Natural killer cell treated with Interleukin-12 subunit alpha and Interleukin-12 subunit beta and Interleukin-15 and Interleukin-18, amount 100 ng/mL, for 72 hours (primary cell): ENCODE results near the gene UFL1. TPM values are rescaled to one million over a fixed set of nuclear protein-coding genes. Genes with fewer than 3 reads are reported as not detected.
"Not testable (repeated sequence)": the region's sequence is repeated elsewhere in the genome, so short reads cannot be mapped to it uniquely, and the experiment has no call there.

Experiments used
- ATAC-seq, 2 donors: fragments of 150-1000 bp; cut with Tn5 transposase in 1 of 2; sonication (Bioruptor Pico), chemical (Tn5 transposase) in 1 of 2; 2 replicates each; pipeline ENCODE4 v1.10.0; 2021
- DNase-seq: peaks from one replicate; pipeline ENCODE4 v3.0.0; 2022; ENCODE audit warnings: low spot score
- H3K27ac Mint-ChIP-seq, 2 donors: 1 replicate in 1 of 2; 2 replicates in 1 of 2; pipeline ENCODE4 v1.8.0; 2022; ENCODE audit warnings: mixed read lengths in 2 of 2, mild to moderate bottlenecking in 1 of 2, moderate library complexity in 1 of 2
- H3K27me3 Mint-ChIP-seq, 2 donors: 1 replicate in 1 of 2; 2 replicates in 1 of 2; pipeline ENCODE4 v1.8.0; 2022; ENCODE audit warnings: mixed read lengths in 2 of 2
- H3K36me3 Mint-ChIP-seq: one replicate; pipeline ENCODE4 v1.8.0; 2022; ENCODE audit warnings: mixed read lengths
- H3K4me1 Mint-ChIP-seq, 2 donors: 1 replicate in 1 of 2; 2 replicates in 1 of 2; pipeline ENCODE4 v1.8.0; 2022; ENCODE audit warnings: low read depth in 2 of 2, mixed read lengths in 2 of 2, mild to moderate bottlenecking in 1 of 2
- H3K4me3 Mint-ChIP-seq: one replicate; pipeline ENCODE4 v1.8.0; 2022; ENCODE audit warnings: mixed read lengths
- H3K9me3 Mint-ChIP-seq: 2 replicates; pipeline ENCODE4 v1.8.0; 2022; ENCODE audit warnings: mixed read lengths
- total RNA-seq, 2 donors: library from RNA; stranded (reverse); gene quantifications; one replicate each; pipeline ENCODE4 v1.2.3, GENCODE V29; 2022

Gene UFL1
- total RNA-seq, 2 donors from 2014 or later: 16.0 to 19.1 TPM

DNA sequence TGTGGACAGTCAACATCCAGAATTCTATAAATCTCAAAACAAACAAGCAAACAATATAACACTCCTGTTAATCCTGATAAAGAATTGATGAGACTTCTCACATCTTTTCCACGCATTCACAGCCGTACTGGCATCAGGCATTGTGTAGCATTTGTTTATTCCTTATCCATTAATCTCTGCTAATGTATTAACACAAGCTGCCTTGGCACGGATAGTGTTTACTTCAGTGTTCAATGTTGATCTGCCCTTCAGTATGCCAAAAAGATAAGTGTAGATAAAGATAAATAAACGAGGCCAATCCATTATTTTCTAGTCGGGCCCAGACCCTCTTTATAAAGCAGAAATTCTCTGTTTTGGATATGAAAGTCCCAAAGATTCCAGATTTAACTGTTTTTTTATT, 16.1 kb downstream of the UFL1 start:
- Mint-ChIP-seq H3K9me3 (no peaks in the 10 kb centered on the region), H3K27me3 (no peaks in the 10 kb centered on the region), H3K4me1 (peaks cover 0 to under 1% of the 10 kb centered on the region in 2 donors), H3K4me3 (no peak overlapping the region), H3K27ac (no peak overlapping the region), H3K36me3 (peaks cover 29% of the 10 kb centered on the region)
- DNase-seq (no peak), ATAC-seq (no peak)

DNA sequence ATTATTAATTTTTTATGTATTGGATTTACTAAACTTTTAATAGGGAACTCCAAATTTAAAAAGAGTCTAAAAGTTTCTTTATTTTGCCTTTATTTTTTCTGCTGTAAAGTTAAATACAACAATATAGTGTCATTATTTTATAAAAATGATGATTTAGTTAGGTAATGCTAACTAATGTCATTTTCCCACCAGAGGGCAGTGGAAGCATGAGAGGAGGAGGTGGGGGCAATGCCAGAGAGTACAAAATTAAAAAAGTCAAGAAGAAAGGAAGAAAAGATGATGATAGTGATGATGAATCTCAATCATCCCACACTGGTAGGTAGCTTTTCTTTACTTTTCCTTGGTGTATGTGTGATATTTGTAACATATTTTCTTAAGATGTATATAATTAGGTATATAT, 21.1 kb downstream of the UFL1 start:
- H3K4me3 Mint-ChIP-seq: no peak overlapping the region
- no peak for DNase-seq
- peaks cover 37% of the 10 kb centered on the region for H3K36me3 Mint-ChIP-seq
- H3K4me1 Mint-ChIP-seq: no peaks in the 10 kb centered on the region
- no peaks in the 10 kb centered on the region for H3K27me3 Mint-ChIP-seq
- H3K9me3 Mint-ChIP-seq: no peaks in the 10 kb centered on the region
- no peak overlapping the region for H3K27ac Mint-ChIP-seq
- ATAC-seq: no peak

DNA sequence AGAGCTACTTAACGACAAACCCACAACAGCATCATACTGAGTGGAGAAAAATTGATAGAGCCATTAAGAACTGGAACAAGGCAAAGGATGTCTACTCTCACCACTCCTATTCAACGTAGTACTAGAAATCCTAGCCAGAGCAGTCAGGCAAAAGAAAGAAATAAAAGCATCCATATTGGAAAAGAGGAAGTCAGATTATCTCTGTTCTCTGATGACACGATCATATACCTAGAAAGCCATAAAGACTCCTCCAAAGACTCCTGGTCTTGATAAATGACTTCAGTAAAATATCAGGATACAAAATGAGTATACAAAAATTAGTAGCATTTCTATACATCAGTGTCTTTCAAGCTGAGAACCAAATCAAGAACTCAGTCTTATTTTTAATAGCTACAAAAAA, 24.3 kb downstream of the UFL1 start:
- ATAC-seq (no peak), DNase-seq (no peak)
- H3K27ac Mint-ChIP-seq: no peak overlapping the region
- peaks cover 27% of the 10 kb centered on the region for H3K36me3 Mint-ChIP-seq
- no peaks in the 10 kb centered on the region for H3K4me1 Mint-ChIP-seq
- H3K27me3 Mint-ChIP-seq: no peaks in the 10 kb centered on the region
- no peak overlapping the region for H3K4me3 Mint-ChIP-seq
- no peaks in the 10 kb centered on the region for H3K9me3 Mint-ChIP-seq

DNA sequence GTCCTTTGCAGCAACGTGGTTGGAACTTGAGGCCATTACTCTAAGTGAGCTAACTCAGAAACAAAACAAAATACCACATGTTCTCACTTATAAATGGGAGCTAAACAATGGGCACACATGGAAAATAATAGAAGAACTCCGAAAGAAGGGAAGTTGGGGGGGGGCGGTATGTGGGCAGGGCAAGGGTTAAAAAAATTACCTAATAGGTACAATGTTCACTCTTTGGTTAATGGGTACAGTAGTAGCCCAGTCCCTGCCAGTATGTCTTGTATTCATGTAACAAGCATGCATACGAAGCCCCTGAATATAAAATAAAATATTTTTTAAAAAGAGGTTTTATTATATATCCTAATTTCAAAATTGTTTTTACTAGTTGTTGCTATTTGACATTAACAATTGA, 26.0 kb downstream of the UFL1 start:
- Mint-ChIP-seq H3K27me3 (no peaks in the 10 kb centered on the region), H3K4me1 (no peaks in the 10 kb centered on the region), H3K4me3 (no peak overlapping the region), H3K36me3 (peaks cover 19% of the 10 kb centered on the region), H3K9me3 (no peaks in the 10 kb centered on the region), H3K27ac (no peak overlapping the region)
- ATAC-seq (no peak), DNase-seq (no peak)

DNA sequence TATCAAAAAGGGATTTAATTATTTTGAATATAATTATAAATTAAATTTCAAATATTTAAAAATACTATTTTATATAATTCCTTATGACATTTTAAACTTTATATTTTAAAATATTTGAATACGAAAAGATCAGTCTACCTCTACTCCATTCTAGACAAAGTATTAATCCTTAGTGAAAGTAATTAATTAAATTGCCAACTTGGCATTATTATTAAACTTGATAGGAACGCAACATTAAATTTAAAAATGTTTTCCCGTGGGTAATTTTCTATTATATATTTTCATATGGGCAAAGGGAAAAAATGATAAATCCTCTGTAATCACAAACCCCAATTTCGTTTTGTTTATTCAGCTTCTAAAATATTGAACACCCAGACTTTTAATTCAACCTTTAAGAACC, 33.0 kb downstream of the UFL1 start:
- Mint-ChIP-seq H3K36me3 (peaks cover 23% of the 10 kb centered on the region), H3K27ac (no peak overlapping the region), H3K4me3 (no peak overlapping the region), H3K27me3 (no peaks in the 10 kb centered on the region), H3K4me1 (no peaks in the 10 kb centered on the region), H3K9me3 (no peaks in the 10 kb centered on the region)
- DNase-seq (no peak), ATAC-seq (no peak)

DNA sequence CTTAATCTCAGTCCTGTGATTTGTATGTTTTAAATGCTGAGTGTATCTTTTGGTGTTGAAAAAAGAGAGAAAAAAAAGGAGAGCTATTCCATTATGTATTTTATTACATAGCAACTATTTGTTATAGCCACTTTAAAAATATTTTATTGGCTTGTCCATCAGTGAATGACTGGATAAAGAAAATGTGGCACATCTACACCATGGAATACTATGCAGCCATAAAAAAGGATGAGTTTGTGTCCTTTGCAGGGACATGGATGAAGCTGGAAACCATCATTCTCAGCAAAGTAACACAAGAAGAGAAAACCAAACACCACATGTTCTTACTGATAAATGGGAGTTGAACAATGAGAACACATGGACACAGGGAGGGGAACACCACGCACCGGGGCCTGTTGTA, 38.1 kb downstream of the UFL1 start:
- ATAC-seq, DNase-seq, H3K27ac Mint-ChIP-seq, H3K9me3 Mint-ChIP-seq, H3K4me1 Mint-ChIP-seq, H3K36me3 Mint-ChIP-seq, H3K4me3 Mint-ChIP-seq: not testable (repeated sequence)
- H3K27me3 Mint-ChIP-seq: peaks cover 14 to 17% of the 10 kb centered on the region in 2 donors

DNA sequence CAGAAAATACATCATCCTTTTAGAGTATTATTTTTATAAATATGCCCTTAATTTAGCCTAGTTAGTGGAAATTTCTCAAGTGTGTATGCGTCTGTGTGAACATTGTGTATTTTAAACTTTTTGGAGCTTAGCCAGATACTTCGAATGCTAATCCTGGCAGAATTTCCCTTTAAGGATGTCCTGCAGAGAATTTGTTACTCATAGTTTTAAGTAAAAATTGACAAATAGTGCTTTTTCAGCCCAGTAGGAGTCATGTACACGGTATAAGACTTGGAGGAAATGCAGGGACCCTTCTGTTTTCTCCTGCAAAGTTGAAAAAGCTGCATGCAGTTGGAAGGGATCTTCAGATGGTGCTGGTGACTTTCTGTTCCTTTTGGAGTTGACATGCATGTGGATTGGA, 41.3 kb downstream of the UFL1 start, which contains the start of gene FHL5:
Gene FHL5, plus strand, starts transcription at position 243 of the 400 bp plus-strand sequence. CDS start 40,486 bp downstream, outside the sequence.
- Mint-ChIP-seq H3K4me3 (no peak within 1 kb of the TSS), H3K27me3 (peaks cover 17 to 25% of the 10 kb centered on the region in 2 donors)
- ATAC-seq: no peak

DNA sequence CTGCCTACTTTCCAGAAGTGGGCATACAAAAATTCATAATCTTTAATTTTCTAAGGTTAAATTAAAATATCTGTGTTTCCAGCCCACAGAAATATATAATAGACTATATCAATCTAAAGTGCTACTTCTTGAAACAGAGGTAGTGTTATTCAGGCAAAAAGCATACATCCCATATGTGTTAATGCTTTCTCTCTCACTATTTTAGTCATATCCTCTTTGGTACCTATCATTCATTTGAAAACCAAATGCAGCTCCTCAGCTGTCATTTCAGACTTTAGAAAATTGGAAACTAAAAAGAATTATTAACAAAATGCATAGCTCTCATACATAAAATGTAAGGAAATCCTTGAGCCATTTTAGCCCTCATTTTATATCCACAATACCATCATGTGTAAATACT, 42.2 kb downstream of the UFL1 start:
- peaks cover 5% of the 10 kb centered on the region for H3K9me3 Mint-ChIP-seq
- peaks cover 18 to 35% of the 10 kb centered on the region in 2 donors for H3K27me3 Mint-ChIP-seq
- H3K36me3 Mint-ChIP-seq: no peaks in the 10 kb centered on the region
- H3K27ac Mint-ChIP-seq: no peak overlapping the region
- no peak for DNase-seq
- no peak overlapping the region for H3K4me3 Mint-ChIP-seq
- ATAC-seq: no peak
- H3K4me1 Mint-ChIP-seq: no peaks in the 10 kb centered on the region

More for the DNA sequence above, 41.3 kb downstream of the UFL1 start, which contains the start of gene FHL5:
- no peak for DNase-seq
- no peaks in the 10 kb centered on the region for H3K4me1 Mint-ChIP-seq
- no peaks in the 10 kb centered on the region for H3K36me3 Mint-ChIP-seq
- peaks cover 3% of the 10 kb centered on the region for H3K9me3 Mint-ChIP-seq
- H3K27ac Mint-ChIP-seq: no peak within 1 kb of the TSS

DNA sequence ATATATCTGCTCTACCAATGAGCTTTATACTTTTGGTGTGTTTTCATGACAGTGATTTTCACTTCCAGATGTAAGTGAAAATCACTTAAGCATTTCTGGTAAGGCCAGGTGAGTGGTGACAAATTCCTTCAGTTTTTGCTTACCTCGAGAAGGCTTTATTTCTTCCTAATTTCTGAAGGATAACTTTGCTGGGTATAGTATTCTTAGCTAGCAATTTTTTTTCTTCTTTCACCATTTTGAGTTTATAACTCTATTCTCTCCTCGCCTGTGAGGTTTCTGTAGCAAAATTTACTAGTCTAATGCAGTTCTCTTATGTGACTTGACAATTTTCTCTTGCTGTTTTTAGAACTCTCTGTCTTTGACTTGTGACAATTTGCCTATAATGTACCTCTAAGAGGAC, 48.4 kb downstream of the UFL1 start:
- Mint-ChIP-seq H3K27me3 (peaks cover 6 to 34% of the 10 kb centered on the region in 2 donors), H3K9me3 (peaks cover 16% of the 10 kb centered on the region), H3K27ac (no peak overlapping the region), H3K36me3 (peaks cover 18% of the 10 kb centered on the region), H3K4me3 (no peak overlapping the region), H3K4me1 (no peaks in the 10 kb centered on the region)
- DNase-seq (no peak), ATAC-seq (no peak)

DNA sequence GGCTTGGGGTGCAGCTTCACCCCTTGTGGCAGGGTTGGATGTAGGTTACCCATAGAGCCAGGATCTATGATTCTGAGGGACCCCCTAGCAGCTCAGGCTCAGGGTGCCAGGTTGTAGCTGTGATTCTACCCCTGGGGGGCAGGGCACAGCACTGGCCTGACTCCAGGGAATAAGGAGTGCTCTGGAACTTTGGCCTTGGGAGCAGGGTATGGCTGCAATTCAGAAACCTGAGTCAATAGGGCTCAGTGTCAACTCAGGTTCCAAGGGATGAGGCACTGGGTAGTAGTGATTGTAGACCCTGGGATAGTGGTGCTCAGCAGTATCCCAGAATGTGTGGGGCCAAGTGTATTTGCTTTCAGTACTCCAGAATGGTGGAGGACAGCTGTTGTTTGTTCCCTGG, 49.9 kb downstream of the UFL1 start:
- no peak overlapping the region for H3K27ac Mint-ChIP-seq
- H3K4me3 Mint-ChIP-seq: no peak overlapping the region
- H3K9me3 Mint-ChIP-seq: peaks cover 12% of the 10 kb centered on the region
- no peak for ATAC-seq
- peaks cover 18% of the 10 kb centered on the region for H3K36me3 Mint-ChIP-seq
- no peak for DNase-seq
- H3K27me3 Mint-ChIP-seq: peaks cover 4 to 37% of the 10 kb centered on the region in 2 donors
- no peaks in the 10 kb centered on the region for H3K4me1 Mint-ChIP-seq

DNA sequence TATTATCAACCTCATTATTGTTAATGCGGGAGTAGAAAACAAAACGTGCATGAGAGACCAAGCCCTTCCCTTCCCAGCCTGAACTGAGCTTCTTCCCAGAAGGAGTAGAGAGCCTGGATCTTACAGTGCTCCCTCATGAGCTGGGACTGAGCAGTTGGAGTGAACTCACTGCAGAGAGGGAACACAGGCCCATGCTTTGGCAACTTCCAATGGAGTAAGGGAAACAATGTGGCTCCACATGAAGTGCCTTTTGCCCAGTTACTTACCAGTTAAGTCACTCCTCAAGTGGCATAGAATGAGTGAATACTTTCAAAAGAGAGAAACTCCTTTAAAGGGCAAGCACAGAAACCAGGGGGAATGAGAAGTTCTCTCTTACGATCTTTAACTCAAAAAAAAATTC, 53.8 kb downstream of the UFL1 start:
- Mint-ChIP-seq H3K4me3 (no peak overlapping the region), H3K9me3 (peaks cover 3% of the 10 kb centered on the region), H3K27ac (no peak overlapping the region), H3K36me3 (peaks cover 9% of the 10 kb centered on the region), H3K4me1 (no peaks in the 10 kb centered on the region), H3K27me3 (peaks cover 8 to 21% of the 10 kb centered on the region in 2 donors)
- DNase-seq: no peak
- no peak for ATAC-seq

DNA sequence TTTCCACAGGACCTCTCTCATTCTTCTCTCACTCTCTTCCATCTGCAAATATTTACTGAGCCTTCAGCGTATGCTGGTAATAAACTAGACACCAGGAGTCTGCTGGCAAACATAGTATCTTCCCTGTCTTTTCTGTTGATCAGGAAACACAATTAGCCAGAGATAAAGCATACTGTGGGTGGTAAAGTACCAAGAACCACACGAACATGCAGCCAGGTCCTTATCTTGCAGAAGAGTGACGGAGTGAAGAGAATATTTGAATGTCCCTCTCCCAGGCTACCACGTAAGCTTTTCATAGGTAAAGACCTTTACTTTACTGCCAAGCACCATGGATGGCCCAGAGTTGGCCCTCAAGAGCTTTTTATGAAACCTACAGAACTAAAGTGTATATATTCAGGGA, 54.6 kb downstream of the UFL1 start:
- Mint-ChIP-seq H3K4me1 (no peaks in the 10 kb centered on the region), H3K4me3 (no peak overlapping the region), H3K36me3 (peaks cover under 1% of the 10 kb centered on the region), H3K9me3 (no peaks in the 10 kb centered on the region), H3K27ac (no peak overlapping the region), H3K27me3 (peaks cover 8 to 21% of the 10 kb centered on the region in 2 donors)
- no peak for DNase-seq
- ATAC-seq: no peak

DNA sequence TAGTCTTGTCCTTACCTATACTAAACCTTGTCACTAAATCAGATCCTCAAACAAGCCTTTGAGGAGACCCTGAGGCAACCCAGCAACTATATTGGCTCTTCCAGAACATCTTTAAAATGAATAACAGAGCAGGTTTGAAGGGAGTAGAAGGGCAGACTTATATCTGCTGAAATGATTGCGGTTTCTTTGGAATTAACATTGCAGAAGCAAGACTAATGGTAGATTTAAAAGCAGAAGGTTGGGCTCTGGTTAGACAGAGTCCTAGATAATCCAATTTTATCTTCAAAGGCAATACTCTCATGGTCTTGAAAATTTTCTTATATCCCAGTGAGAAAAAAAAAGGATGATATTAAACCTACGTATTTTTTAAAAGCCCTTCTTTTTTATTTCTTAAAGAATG, 60.4 kb downstream of the UFL1 start:
- Mint-ChIP-seq H3K27ac (no peak overlapping the region), H3K4me3 (no peak overlapping the region), H3K9me3 (peaks cover 4% of the 10 kb centered on the region), H3K4me1 (no peaks in the 10 kb centered on the region), H3K27me3 (peaks cover 9 to 25% of the 10 kb centered on the region in 2 donors), H3K36me3 (no peaks in the 10 kb centered on the region)
- ATAC-seq (no peak), DNase-seq (no peak)

DNA sequence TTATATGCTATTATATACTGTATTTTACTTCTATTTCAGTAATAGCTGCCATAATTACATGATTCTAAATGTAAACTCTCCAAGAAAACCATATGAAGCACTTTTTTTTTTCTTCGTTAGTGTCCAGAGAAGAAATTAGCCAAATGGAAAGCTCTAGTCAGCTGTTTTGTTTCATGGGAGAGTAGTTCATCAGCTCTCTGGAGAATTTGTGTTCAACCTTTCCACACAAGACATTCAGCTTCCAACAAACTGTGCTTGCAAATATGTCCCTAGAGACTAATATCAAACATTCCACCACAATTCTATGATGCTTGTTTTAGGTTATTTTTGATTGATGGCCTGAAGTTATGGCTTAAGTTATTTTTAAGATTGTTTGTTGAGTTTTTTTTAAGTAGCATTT, 60.8 kb downstream of the UFL1 start:
- no peak overlapping the region for H3K27ac Mint-ChIP-seq
- H3K27me3 Mint-ChIP-seq: peaks cover 5 to 20% of the 10 kb centered on the region in 2 donors
- no peaks in the 10 kb centered on the region for H3K4me1 Mint-ChIP-seq

DNA sequence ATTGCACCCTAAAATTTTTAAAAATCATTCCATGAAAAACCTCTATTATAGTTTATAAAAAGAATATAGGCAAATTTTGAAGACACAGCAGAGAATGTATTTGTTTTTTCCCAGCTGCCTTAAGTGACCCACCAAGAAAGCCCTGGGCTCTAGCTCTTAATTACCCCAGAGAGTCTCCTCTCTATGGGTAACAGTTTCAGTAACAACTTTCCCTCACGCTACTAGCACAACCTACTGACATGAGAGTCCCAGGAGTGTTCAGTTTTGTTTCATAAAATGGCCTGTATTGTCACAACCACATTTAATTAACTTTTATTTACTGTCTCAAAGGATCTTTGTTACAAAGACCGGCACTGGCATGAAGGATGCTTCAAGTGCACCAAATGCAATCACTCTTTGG, 82.8 kb downstream of the UFL1 start:
- Mint-ChIP-seq H3K27ac (no peak overlapping the region), H3K4me1 (no peaks in the 10 kb centered on the region), H3K9me3 (no peaks in the 10 kb centered on the region), H3K27me3 (peaks cover 3 to 9% of the 10 kb centered on the region in 2 donors), H3K36me3 (no peaks in the 10 kb centered on the region), H3K4me3 (no peak overlapping the region)
- no peak for ATAC-seq
- no peak for DNase-seq

More for the DNA sequence above, 60.8 kb downstream of the UFL1 start:
- H3K36me3 Mint-ChIP-seq: no peaks in the 10 kb centered on the region
- H3K4me3 Mint-ChIP-seq: no peak overlapping the region
- H3K9me3 Mint-ChIP-seq: peaks cover 4% of the 10 kb centered on the region
- DNase-seq (no peak), ATAC-seq (no peak)
